Endothelial cell of hepatic sinusoid (primary cell): ENCODE data around the gene KRTAP5-11.
"Not testable (repeated sequence)": the region's sequence is repeated elsewhere in the genome, so short reads cannot be mapped to it uniquely, and the experiment has no call there.

Experiments
- in situ Hi-C: cut with HindIII; loops from 2 replicates; pipeline ENCODE4 v1.10.0; 2017; ENCODE audit warnings: low sequenced_read_pairs

KRTAP5-11 gene

DNA sequence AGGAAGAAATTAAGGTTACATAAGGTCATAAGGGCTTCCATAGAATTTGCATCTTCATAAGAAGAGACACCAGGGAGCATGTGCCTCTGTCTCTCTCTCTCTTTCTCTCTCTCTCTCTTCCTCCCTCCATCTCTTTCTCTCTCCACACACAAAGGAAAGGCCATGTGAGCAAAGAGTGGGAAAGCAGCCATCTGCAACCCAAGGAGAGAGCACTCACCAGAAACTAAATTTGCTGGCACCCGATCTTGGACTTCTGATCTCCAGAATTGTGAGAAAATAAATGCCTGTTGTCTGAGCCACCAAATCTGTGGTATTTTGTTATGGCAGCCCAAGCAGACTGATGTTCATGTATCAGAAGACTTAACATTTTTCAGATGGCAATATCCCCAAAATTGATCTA lies 23.7 kb downstream of the KRTAP5-11 start:
- in situ Hi-C loops, result no loop called here

DNA sequence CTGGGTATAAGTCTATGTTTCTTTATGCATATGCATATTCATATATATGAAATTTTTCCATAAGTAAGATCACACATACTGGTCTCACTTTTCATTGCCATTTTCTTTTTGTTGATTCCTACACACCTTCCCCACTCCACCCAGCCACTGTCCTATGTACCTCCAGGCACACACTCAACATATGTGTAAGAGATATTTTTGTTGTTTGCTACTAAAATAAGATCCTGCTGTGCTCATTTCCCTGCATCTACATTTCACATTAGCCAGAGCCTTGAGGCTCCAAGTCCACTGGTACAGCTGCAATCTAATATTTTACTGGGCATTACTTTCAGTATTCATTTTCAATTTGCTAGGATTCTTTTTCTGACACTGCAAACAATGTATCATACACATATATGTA lies 25.4 kb downstream of the KRTAP5-11 start:
- in situ Hi-C loops, result no loop called here

DNA sequence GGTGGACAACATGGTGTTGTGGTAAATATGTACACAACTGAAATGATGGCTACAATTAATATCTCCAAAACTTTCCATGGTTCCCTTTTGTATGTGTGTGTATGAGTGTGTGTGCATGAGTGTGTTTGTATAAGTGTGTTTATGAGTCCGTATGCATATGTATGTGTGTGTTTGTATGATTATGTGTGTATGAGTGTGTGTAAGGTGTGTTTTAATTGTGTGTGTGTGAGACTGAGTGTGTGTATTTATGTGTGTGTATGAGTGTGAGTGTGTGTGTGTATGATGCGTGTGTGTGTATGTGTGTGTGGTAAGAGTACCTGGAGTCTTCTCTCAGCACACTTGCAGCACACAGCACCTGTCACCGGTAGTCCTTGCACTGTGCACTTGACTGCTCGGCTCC lies 26.7 kb downstream of the KRTAP5-11 start:
- in situ Hi-C loops, result no loop called here

DNA sequence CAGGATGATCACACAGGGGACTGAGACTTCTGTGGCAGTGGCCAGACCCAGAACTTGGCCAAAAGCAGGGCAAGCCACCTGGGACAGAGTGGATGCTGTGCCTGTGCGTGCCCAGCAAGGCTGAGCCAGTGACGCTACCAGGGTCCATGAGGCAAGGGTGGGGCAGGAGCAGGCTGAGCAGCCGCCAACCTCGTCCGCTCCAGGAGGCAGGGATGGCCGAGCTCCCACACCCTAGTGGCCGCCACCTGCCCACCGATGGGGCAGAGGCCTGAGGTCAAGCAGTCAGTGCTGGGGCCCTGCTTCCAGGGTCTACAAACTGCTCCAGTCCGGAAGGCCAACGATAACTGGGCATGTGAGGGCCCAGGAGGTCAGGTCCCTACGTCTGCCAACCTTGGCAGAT lies 27.2 kb downstream of the KRTAP5-11 start:
- in situ Hi-C loops, result no loop called here

DNA sequence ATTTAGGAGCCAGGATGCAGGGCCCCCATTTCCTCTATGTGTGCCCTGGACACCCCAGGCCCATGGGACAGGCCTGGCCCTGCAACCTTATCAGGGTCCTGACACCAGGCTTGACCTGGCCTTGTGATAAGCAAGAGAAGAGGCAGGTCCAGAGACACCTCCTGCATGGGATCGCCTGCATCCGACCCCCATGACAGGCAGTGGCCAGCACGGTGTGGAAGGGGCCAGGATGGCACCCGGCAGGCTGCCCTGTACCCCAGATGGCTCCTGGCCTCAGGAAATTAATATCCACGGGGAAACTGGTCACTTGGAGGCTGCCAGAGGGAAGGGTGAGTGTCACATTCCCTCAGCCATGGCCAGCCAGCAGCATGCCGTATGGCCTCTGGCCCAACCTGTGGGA lies 27.7 kb downstream of the KRTAP5-11 start:
- in situ Hi-C loops, result no loop called here

DNA sequence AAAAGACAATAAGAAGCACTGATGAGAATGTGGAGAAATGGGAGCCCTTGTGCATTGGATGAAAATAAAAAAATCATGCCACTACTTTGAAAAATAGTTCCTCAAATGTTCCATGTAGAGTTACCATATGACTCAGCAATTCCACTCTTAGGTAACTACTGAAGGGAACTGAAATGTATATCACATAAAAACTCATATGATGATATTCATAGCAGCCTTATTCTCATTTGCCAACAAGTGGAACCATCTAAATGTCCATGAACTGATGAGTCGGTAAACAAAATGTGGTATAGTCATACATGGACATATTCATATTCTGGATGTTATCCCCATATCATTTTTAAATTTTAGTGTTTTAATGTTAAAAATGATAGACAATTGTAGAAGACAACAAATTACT lies 31.0 kb downstream of the KRTAP5-11 start:
- in situ Hi-C loops, result no loop called here

DNA sequence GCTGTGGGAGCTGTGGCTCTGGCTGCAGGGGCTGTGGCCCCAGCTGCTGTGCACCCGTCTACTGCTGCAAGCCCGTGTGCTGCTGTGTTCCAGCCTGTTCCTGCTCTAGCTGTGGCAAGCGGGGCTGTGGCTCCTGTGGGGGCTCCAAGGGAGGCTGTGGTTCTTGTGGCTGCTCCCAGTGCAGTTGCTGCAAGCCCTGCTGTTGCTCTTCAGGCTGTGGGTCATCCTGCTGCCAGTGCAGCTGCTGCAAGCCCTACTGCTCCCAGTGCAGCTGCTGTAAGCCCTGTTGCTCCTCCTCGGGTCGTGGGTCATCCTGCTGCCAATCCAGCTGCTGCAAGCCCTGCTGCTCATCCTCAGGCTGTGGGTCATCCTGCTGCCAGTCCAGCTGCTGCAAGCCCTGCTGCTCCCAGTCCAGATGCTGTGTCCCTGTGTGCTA lies 33.9 kb downstream of the KRTAP5-11 start:
- in situ Hi-C loops, result loop anchor here (5.0 kb wide), 1 partner anchor 41 kb away; no protein-coding TSS in a partner anchor

DNA sequence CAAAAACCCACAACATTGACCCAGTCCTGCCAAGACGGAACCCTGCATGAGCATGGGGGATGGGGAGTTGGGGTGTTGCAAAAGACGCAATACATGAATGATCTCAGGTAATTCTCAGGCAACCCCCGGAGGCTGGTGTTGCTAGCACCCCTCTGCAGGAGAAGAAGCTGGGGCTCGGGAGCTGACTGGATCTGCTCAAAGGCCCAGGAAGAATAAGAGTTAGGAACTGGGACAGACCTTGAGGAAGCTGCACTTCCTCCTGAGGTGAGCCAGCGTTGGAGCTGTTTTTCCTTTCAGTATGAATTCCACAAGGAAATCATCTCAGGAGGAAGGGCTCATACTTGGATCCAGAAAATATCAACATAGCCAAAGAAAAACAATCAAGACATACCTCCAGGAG lies 34.6 kb downstream of the KRTAP5-11 start, which contains the start of gene KRTAP5-9:
Gene KRTAP5-9, plus strand, starts transcription at position 301 of the 400 bp plus-strand sequence. CDS start 238 bp downstream, outside the sequence.
- in situ Hi-C loops, result loop anchor here (5.0 kb wide), 1 partner anchor 41 kb away; no protein-coding TSS in a partner anchor

DNA sequence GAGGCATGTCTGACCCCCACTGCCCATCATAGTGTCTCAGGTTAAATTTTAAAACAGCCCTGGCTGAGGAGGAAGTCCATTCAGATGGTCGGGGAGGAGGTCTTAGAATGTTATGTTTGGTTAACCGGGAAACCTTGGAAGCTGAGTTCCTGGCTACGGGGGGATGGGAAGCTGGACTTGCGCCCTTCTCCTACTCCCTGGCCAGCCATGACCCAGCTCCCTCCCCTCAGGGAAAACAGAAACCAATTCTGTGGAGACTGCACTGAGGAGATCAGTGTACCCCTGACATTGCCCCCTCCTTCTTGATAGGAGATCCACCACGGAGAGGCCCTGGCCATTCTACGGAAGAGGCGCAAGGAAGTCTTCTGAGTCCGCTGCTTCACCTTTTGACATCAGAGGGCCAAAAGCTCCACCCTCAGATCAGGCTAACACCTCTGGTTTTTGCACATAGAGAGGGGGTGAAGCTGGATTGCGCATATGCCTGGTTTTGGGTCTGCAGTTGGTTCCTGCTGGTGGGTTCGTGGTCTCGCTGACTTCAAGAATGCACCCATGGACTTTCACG lies 37.2 kb downstream of the KRTAP5-11 start:
- in situ Hi-C loops, result loop anchor here (5.0 kb wide), 1 partner anchor 38 kb away; no protein-coding TSS in a partner anchor

DNA sequence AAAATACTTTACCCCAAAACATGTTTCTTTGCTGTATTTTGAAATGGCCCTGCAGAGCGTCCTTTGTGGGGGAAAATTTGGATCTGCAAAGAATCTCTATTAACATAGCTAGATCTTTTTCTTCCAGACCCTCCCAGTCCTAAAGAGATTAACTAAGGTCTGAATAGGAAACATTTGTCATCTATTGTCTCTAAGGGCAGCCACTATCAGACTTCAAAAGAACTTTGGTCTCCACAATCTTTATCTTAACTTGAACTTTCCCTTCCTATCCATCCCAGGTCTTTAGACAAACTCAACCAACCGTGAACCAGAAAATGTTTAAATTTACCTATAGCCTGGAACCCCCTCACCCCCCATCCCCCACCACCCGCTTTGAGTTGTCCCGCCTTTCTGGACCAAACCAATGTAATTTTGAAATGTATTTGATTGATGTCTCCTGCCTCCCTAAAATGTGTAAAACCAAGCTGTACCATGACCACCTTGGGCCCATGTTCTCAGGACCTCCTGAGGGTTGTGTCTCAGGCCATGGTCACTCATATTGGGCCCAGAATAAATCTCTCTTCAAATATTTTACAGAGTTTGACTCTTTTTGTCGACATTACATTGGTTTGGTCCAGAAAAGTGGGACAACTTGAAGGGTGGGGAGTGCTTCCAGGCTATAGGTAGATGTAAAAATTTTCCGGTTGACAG lies 38.0 kb downstream of the KRTAP5-11 start:
- in situ Hi-C loops, result loop anchor here (5.0 kb wide), 1 partner anchor 37 kb away; no protein-coding TSS in a partner anchor

DNA sequence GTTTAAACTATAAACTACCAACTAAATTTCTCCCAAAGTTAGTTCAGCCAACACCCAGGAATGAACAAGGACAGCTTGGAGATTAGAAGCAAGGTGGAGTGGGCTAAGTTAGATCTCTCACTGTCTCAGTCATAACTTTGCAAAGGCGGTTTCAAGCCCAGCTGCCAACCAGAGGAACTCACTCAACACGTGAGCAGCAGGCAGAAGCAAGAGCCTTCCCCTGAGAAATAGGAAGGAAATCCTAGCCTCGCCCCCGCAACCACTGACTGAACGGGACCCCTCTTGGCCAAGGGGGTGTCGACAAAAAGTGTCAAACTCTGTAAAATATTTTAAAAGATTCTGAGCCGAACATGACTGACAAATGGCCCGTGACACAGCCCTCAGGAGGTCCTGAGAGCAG lies 38.8 kb downstream of the KRTAP5-11 start:
- in situ Hi-C loops, result no loop called here

DNA sequence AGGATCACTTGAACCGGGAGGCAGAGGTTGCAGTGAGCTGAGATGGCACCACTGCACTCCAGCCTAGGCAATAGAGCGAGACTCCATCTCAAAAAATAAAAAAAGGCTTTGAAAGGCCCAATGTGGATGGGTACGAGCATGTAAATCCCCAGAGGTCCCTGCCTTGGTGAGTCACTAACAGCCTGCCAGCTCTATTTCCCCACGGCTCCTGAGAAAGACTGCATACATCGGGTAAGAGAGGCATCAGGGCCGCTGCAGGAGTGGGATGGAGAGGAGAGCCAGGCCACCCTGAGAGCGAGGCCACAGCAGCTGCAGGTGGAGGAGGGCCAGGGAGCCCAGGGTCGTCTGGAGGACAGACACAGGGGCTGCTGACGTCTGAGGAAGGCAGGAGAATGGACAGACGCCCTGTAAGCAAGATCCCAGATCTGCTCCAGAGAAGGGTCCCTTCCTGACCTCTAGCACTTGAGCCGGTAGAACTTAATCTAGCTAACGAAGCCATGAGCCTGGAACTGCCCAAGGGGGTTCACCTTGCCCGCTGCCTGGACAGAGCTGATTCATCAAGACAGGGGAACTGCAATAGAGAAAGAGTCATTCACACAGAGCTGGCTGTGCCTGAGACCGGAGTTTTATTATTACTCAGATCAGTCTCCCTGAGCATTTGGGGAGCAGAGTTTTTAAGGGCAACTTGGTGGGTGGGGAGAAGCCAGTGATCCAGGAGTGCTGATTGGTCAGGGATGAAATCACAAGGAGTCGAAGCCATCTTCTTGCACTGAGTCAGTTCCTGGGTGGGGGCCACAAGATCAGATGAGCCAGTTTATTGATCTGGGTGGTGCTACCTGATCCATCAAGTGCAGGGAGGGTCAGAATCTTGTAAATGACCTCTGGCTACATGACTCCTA lies 39.5 kb downstream of the KRTAP5-11 start:
- in situ Hi-C loops, result no loop called here

DNA sequence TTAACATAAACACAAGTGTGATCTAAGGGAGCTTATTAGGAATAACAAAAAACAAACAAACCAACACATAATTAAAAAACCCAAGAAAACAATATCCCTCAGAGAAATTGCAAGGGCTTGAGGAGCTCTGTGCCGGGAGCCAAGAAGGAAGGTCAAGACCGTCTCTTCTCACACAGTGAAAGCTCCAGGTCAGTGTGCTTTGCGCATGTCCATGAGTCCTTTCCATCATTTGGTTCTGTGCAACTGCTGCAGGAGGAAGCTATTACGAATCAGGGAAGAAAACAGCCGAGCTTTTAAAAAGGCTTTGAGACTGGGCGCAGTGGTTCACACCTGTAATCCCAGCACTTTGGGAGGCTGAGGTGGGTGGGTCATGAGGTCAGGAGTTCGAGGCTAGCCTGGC lies 40.3 kb downstream of the KRTAP5-11 start:
- in situ Hi-C loops, result no loop called here

DNA sequence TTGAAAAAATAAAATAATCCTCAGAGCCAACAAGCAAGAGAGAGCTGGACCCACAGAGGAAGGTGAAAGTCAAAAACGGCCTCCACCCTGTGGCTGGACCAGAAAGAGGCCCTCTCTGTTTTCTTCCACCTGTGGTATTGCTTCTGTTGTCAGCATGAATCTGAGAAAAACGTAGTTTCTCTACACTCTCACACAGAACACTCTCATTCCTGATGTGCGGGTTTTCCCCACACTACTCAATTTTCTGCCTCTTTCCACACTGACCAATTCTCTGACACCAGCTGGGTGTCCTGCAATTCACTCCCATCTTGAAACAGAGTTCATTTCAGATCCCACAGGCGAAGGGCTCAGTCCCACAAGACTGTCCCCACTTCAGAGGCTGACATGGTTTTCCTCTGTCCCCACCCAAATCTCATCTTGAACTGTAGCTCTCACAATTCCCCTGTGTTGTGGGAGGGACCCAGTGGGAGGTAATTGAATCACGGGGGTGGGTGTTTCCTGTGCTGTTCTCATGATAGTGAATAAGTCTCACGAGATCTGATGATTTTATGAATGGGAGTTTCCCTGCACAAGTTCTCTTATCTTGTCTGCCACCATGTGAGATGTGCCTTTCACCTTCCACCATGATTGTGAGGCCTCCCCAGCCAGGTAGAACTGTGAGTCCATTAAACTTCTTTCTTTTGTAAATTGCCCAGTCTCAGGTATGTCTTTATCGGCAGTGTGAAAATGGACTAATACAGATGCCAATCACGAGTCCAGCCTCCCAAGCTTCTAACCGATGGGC lies 42.0 kb downstream of the KRTAP5-11 start:
- in situ Hi-C loops, result not testable (repeated sequence)

DNA sequence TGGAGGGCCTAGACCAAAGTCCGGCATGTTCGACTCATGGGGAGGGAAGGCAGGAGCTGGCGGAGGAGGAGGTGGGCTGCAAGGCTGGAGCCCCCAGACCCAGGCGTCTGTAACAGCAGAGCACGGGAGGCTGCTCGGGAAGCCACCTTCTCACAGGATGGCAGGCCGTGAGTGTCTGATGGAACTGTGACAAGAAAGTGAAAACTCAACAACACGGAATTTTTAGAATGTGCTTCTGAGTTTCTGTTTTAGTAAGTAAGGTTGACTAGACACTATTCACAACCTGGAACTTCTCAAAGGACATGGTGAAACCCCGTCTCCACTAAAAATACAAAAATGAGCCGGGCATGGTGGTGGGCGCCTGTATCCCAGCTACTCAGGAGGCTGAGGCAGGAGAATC lies 42.7 kb downstream of the KRTAP5-11 start:
- in situ Hi-C loops, result not testable (repeated sequence)

DNA sequence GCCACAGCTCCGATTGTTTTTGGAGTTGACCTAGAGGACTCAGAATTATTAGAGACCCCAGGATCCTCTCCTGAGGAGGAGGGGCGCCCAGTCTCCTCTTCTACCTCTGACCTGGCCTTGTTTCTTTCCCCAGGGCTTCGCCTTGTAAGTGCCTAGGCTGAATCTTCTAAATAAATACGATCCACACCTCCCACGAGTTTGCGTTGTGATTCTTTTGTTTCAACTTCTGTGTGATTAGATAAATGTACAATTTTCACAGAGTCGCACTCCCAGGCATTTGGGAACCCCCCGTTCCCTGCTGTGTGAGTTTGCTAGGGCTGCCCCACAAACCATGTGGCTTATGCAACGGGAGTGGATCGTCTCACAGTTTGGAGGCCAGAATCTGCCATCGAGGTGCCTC lies 43.7 kb downstream of the KRTAP5-11 start:
- in situ Hi-C loops, result no loop called here

DNA sequence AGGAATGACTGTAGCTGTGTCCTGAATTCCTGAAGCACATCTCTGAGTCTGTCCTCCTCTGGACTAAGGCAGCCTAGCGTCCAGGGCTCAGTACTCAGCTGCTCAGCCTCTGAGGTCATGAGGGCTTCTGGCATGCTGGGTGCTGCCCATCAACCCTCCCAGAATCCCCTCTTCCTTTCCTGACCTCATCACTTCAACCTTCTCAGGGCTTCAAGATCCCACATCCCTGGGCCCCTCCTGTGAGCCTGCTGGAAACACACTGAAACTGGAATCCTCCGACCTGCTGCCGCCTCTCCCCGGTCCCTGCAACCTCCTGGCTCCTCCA lies 44.0 kb downstream of the KRTAP5-11 start:
- in situ Hi-C loops, result no loop called here

DNA sequence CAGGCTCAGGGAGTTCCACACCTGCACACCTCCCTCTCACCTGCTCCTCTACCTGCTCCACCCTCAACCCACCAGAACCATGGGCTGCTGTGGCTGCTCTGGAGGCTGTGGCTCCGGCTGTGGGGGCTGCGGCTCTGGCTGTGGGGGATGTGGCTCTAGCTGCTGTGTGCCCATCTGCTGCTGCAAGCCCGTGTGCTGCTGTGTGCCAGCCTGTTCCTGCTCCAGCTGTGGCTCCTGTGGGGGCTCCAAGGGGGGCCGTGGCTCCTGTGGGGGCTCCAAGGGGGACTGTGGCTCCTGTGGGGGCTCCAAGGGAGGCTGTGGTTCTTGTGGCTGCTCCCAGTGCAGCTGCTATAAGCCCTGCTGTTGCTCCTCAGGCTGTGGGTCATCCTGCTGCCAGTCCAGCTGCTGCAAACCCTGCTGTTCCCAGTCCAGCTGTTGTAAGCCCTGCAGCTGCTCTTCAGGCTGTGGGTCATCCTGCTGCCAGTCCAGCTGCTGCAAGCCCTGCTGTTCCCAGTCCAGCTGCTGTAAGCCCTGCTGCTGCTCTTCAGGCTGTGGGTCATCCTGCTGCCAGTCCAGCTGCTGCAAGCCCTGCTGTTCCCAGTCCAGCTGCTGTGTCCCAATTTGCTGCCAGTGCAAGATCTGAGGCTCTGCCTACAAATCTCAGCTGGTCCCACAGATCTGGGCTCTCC lies 44.6 kb downstream of the KRTAP5-11 start, which contains the start of gene KRTAP5-8:
Gene KRTAP5-8, plus strand, starts transcription at position 49 of the 689 bp plus-strand sequence. Its CDS starts 31 bp downstream, at position 80.
- in situ Hi-C loops, result not testable (repeated sequence)

DNA sequence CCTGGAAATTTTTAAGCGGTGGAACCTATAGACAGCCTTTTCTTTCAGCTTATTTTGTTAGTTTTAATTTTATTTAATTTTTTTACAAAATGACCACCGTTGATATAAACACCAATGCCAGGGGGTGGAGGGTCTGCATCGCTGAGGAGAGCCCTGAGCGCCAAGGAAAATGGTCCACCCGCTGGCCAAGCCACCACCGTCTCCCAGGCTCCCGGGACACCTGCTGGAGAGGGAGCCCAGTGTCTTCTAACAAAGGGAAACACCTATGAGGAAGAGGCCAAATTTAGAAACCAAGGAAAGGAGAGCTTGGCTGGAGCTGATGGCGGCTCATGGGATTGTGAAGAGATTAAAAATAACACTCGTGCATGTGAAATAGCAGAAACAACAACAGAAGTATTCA lies 45.1 kb downstream of the KRTAP5-11 start:
- in situ Hi-C loops, result no loop called here

DNA sequence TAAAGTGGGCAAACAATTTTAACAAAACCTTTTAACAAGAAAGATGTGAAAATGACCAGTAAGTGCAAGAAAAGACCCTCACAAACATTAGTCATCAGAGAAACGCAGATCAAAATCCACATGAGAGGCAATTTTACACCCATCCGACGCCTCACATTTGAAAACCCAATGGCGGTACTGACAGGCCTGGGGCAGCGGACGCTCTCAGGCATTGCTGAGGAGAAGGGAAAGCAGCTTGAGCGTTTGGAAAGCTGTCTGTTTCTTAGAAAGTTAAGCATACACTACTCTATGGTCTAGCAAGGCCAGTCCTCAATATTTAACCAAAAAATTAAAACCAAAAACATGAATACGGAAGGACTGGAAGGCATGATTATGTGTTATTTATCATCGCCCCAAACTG lies 46.9 kb downstream of the KRTAP5-11 start:
- in situ Hi-C loops, result no loop called here
